Left renal cortex interstitium (tissue), 4 donors: ENCODE data around the gene TRABD2A. TPM values are rescaled to one million over a fixed set of nuclear protein-coding genes. Genes with fewer than 3 reads are reported as not detected.
"Not testable (repeated sequence)": the region's sequence is repeated elsewhere in the genome, so short reads cannot be mapped to it uniquely, and the experiment has no call there.

Source experiments
- DNase-seq, 4 donors: peaks; one replicate each; pipeline ENCODE4 v3.0.0-alpha.2; 2013; ENCODE audit warnings: low read depth in 4 of 4, low spot score in 2 of 4, missing footprints in 1 of 4
- polyA plus RNA-seq, 4 donors: library from polyadenylated mRNA; unstranded; fragments of 120-200 nt; gene quantifications; one replicate each; pipeline ENCODE4 v1.2.1, GENCODE V29; 2013; ENCODE audit not compliant: insufficient read length in 4 of 4

The TRABD2A gene
- polyA plus RNA-seq, result under 1 TPM; 0.27 to 0.82 (median 0.49) TPM

- no peak for DNase-seq
Measured at GRCh38 chr2:84880645-84881521, at the start of gene TRABD2A. Gene TRABD2A (minus strand): TSS chr2:84881084. CDS start chr2:84881039, 45 bp downstream.

- no peak for DNase-seq
Measured at GRCh38 chr2:84927275-84927627, 46.4 kb upstream of the TRABD2A start.

GRCh38 chr2:84925724-84926376 lies 45.0 kb upstream of the TRABD2A start:
- peak; percentile 71 to 86 (median 82) for DNase-seq

DNA sequence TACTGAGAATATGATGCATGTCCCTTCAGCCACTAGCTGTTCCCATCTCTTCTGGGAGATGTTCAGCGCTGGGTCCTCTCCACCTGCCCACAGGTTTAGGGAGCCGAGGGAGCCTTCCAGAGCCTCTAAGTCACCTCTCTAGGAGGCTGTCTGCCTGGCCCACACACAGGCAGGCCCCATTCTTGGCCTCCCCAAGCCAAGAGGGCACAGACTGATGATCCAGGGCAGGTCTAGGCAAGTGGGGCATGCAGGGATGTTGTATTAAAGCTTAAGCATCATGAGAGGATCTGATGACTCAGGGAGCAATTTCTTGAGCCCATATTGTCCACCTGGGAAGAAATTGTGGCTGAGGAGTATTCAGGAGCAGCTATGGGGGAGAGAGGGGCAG lies 44.4 kb upstream of the TRABD2A start:
- DNase-seq, result no peak

DNA sequence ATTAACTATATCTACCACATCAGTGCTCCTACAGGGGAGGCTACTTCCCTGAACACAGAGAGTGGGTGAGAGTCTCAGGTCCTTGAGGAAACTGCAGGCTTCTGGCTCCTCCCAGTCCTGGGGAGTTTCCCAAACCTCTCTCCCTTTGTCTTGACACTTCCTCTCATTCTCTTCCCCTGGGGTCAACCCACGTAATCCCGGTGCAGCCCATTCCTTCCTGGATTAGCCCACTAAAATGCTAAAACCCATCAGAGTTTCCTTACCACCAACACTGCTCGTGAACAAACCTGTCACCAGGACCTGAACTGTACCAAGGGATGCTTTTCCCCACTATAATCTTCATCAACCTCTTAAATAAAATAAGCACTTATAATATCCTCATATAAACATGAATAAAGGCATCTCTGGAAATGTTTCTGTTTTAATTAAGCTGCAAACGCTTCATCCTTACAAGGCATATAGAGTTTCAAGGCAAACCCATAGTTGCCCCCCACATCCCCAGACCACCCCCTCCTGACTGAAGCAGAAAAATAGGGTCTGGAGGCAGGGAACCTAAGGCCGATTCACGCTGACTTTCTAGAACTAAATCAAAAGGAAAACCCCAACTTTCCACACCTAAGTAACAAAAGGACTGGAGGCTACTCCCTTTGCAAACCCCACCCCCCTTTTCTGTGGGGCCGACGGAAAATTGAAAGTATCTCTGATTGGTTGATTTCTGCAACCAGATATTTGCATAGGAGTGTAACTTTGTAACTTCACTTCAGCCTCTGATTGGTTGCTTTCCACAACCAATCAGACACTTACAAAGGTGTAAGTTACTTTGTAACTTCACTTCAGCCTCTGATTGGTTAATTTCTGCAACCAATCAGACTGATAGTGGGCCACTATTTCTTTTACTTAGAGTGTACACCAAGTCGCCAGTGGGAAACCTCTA lies 43.6 kb upstream of the TRABD2A start:
- no peak for DNase-seq

GRCh38 chr2:84923009-84923408 lies 42.1 kb upstream of the TRABD2A start:
- DNase-seq, result no peak

GRCh38 chr2:84919885-84920580 lies 39.1 kb upstream of the TRABD2A start:
- peak in 1 of 4 donors; percentile 13 for DNase-seq

DNA sequence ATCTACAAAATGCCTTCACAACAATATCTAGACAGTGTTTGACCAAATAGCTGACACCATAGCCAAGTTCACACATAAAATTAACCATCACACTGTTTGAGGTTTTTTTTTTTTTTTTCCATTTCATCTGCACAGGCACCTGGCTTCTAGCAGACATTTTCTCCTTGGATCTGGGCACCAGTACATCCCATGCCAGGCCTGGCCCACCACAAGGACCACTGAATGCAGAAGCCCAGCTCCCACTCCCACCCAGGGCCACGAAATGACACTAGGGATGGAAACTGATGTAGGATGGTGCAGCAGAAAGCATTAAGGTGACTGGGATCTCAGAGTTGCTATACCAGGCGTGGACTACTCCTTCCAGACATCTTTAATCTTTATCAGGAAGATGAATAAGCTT lies 37.5 kb upstream of the TRABD2A start:
- DNase-seq, result no peak

DNA sequence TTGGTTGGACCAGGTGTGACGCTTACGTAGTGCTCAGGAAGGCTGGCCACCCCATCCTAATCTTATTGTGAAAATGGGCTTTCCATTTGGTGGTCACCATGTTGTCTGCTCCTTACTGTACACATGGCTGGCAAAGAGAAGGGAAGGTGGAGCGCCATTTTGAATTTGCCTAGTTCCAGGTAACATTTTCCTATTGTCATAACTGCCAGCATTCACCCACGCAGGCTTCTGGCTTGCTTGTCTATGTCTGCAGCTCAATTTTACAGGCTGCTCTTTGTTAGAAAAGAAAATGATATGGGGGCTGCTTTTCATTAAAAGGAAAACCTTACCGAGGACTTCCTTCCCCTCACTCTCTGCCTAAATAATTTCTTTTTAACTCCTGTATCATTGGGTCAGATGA lies 36.9 kb upstream of the TRABD2A start:
- DNase-seq, result not testable (repeated sequence)

- not testable (repeated sequence) for DNase-seq
Measured at GRCh38 chr2:84915675-84916074, 34.8 kb upstream of the TRABD2A start.

DNA sequence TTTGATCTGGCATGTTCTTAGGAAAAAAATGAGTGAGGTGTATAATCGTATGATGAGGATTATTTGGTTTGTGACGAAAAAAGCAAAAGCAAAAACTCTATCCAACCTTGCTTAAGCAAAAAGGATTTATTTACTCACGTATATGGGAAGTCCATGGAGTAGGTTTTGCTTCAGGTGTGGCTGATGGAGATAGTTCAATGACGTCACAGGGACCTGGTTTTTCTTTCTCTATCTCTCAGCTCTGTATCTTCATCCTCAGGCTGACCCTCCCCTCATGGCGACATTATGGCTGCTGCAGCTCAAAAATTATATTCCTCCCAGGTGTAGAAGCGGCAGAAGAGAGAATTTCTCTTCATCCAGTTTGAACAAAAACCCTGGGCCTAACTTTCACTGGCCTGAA lies 33.5 kb upstream of the TRABD2A start:
- no peak for DNase-seq

DNA sequence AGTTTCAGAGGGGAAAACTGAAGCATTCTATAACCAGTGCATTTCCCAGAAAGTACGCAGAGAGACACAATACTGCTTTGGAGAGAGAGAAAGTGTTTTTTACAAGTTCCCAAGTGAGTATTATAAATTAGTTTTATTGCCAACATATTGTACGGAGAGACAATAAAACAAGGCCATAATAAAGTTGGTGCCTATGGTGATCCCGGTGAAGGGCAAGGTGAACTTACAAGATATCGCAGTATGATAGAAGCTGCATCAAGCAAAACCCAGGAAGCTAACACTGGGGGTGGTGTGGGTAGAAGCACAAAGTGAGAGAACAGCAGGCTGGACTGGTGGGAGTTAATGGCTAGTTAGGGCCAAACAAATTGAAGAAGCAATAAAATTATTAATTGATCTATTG lies 32.1 kb upstream of the TRABD2A start:
- DNase-seq, result no peak

GRCh38 chr2:84911135-84911678 lies 30.3 kb upstream of the TRABD2A start:
- no peak for DNase-seq

DNA sequence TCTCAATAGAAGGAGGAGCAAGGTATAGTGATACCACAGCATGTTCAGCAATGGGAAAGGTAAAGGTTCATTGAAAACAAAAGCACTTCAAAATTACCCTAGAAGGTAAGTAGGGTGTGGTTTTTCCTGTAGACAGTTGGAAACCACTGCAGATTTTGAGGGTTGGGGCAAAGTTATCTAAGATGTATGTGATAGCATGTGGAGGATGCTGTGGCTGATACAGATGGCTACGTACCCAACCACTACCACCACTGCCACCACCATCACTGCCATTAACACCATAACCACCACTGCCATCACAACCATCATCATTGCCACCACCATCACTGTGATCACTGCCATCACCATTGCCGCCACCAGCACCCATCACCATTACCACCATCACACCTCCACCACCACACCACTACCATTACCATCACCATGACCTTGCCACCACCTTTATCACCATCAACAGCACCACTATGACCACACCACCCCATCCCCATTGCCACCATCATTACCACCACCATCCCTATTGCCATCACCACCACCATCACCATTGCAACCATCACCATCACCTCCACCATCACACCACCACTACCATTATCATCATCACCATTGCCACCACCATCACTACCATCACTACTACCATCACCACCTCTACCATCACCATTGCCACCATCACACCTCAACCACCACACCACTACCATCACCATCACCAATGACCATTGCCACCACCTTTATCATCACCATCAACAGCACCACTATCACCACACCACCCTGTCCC lies 28.2 kb upstream of the TRABD2A start:
- DNase-seq, result no peak

DNA sequence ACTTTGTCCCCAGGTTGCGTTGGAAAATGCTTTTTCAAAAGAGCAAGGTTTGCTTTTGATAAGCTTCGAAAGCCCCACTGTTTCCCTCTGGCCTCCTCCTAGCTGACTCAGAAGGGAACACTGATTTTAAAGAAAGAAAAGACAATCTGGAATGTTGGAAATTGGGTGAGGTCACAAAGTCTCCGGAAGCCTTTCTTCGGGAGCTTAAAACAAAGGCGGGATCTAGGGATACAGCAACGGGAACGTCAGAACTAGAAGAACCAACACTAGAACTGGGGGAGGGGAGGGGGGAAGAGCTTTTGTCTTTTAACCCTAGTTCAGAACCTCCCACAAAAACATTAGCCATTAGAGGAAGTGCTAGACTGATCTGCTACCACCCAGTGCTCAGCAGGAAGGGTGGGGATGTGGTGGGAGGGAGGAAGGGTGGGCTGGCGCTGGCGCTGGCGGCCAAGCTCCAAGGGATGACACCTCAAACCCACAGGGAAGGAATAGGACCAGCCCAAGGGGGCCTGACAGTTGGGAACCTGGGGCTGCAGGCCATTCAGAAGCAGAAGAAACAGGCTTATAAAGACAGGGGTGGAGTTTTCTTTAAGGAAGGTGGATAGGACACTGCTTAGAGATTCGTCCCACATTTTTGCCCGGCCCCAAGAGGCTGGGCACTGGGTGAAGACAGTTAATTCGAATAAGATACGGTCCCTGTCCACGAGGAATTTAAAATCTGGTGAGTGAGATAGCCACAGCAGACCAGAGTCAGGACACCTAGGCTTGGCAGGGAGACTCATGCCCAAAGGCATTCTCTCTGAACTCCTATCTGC lies 26.2 kb upstream of the TRABD2A start:
- peak in 1 of 4 donors; percentile 49 for DNase-seq

- no peak for DNase-seq
Measured at GRCh38 chr2:84906108-84906899, 25.4 kb upstream of the TRABD2A start.
